Upper lobe of right lung (tissue), 1 donor: ENCODE data around the gene SGCA. TPM values are rescaled to one million over a fixed set of nuclear protein-coding genes. Genes with fewer than 3 reads are reported as not detected.

ENCODE experiments used
- ATAC-seq: fragments of 200-7000 bp; cut with Tn5 transposase; one replicate; pipeline ENCODE4 v1.9.1; 2020; ENCODE audit warnings: mild to moderate bottlenecking, moderate library complexity
- DNase-seq: peaks from one replicate; pipeline ENCODE4 v3.0.0-alpha.2; 2020
- H3K27ac ChIP-seq: fragments of 200-600 bp; one replicate; pipeline ENCODE4 v1.8.0; 2022
- H3K27me3 ChIP-seq: fragments of 200-600 bp; one replicate; pipeline ENCODE4 v1.8.0; 2022; ENCODE audit warnings: mild to moderate bottlenecking
- H3K36me3 ChIP-seq: fragments of 200-600 bp; one replicate; pipeline ENCODE4 v1.8.0; 2022
- H3K4me1 ChIP-seq: fragments of 200-600 bp; one replicate; pipeline ENCODE4 v1.8.0; 2022
- H3K4me3 ChIP-seq: fragments of 200-600 bp; one replicate; pipeline ENCODE4 v1.8.0; 2022; ENCODE audit warnings: mild to moderate bottlenecking
- H3K9me3 ChIP-seq: fragments of 200-600 bp; one replicate; pipeline ENCODE4 v1.8.0; 2022
- intact Hi-C: fragments of 100-400 bp; cut with DNase I; formaldehyde crosslinking; loops from one replicate; pipeline ENCODE4 v1.11.0; 2022
- total RNA-seq: library from RNA; stranded (reverse); fragmentation: NEBNext Ultra II Directional; extraction: Animal tissue kit (Norgen Biotek cat#: 25700); gene quantifications from one replicate; pipeline ENCODE4 v1.2.1, GENCODE V29; 2021
- TF ChIP-seq, protein P1 (sequence below): fragments of 200-600 bp; IDR thresholded peaks from one replicate; pipeline ENCODE4 v1.8.0; 2022; ENCODE audit warnings: antibody characterized with exemption
- donor health status: DM: no; HTN: yes; CAD: no; lungs with severe emphysema.

SGCA gene
- total RNA-seq, 1 donor from 2014 or later: 27.8 TPM

DNA sequence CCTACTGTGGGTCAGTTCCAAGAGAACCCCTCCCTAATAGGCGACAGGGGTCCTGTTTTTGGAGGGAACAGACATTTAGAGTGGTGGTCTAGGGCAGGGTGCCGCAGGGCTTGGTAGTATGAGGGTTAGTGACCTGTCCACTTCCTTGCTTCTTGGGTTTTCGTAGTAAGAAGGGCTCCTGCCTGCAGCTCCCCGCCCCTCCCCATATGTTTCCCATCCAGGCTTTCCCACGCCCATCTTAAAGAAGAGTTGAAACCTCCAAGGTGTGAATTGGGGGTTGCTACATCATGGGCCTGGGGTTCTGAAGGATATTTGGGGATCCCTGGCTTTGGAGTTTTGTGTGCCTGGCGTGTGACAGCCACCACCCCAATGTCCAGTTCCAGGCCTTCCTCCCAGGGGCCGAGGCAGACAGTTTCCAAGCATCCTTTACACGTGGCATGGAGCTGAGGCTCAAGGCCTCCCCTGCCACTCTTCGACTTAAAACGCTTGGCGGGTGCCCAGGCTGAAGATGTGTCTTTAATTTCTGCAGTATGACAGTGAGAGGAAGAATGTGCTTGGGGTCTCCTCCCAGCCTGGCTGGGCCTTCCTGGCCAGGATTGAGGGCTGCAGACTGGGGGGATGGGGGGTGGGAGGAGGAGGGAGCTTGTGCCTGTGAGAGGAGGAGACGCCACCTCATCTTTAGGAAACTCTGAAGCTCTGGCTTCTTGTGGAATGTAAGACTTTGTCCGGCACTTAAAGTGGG, 38.0 kb downstream of the SGCA start:
- DNase-seq: no peak
- H3K27ac ChIP-seq: no peak overlapping the region
- TF ChIP-seq, protein P1, sequence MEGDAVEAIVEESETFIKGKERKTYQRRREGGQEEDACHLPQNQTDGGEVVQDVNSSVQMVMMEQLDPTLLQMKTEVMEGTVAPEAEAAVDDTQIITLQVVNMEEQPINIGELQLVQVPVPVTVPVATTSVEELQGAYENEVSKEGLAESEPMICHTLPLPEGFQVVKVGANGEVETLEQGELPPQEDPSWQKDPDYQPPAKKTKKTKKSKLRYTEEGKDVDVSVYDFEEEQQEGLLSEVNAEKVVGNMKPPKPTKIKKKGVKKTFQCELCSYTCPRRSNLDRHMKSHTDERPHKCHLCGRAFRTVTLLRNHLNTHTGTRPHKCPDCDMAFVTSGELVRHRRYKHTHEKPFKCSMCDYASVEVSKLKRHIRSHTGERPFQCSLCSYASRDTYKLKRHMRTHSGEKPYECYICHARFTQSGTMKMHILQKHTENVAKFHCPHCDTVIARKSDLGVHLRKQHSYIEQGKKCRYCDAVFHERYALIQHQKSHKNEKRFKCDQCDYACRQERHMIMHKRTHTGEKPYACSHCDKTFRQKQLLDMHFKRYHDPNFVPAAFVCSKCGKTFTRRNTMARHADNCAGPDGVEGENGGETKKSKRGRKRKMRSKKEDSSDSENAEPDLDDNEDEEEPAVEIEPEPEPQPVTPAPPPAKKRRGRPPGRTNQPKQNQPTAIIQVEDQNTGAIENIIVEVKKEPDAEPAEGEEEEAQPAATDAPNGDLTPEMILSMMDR: no peak
- no peaks in the 10 kb centered on the region for H3K36me3 ChIP-seq
- intact Hi-C loops: loop anchor here (5.0 kb wide), 2 partner anchors 69 to 94 kb away; partner anchors contain the start of gene TMEM92
- H3K4me3 ChIP-seq: no peak overlapping the region
- H3K27me3 ChIP-seq: peaks cover 13% of the 10 kb centered on the region
- ATAC-seq: no peak
- no peaks in the 10 kb centered on the region for H3K9me3 ChIP-seq
- H3K4me1 ChIP-seq: peaks cover 9% of the 10 kb centered on the region

DNA sequence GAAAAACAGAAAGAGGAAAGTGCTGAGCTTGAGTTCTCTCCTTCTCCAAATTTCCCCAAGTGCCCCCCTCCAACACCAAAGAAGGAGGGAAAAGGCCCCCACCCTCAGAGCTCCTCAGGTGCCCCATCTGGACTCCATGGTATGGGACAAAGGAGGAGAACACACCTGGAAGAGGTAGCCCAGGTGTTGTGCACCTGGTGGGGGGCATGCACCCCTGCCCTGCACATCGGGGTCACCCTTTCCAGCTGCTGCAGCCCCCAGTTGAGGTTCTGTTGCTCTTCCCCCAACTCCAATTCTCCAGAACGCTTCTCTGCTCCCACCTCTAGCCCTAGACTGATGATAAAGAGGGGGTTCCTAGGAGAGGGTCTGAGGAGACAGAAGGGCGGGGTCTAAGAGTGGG, 38.6 kb downstream of the SGCA start:
- peaks cover 13% of the 10 kb centered on the region for H3K27me3 ChIP-seq
- H3K27ac ChIP-seq: no peak overlapping the region
- no peak for DNase-seq

DNA sequence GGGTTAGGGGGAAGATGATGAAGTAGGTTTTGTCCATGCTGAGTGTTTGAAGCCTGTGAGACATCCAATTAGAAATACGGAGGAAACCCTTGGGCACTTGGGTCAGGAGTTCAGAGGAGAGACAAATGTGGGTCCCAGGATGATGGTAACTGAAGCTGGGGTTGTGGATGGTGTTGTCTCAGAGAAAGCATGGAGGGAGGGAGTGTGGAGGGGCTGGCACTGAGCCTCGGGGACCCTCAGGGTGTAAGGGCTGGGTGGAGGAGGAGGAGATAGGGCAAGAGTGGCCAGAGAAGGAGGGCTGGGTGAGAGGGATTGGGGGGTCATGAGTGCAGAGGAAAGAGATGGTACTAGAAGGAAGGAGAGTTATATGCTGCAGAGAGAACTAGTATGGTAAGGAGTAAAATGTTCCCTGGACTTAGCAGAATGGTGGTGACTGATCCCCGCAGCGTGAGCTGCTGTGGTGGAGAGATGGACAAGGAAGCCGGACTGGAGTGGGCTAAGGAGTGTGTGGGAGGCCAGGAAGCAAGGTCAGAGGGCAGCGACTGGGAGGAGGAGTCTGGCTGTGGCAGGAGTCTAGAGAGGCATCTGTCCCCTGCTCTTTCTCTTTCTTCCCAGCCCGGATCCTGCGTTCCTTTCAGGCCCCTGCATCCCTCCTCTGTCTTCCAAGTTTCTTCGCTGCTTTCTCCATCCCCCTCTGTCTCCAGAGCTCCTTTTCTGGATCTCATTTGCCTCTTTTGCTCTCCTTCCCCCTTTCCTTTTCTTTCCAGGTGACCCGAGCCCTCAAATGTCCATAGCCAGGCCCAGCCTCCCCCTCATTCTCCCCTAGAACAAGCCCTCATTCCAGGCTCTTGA, 39.5 kb downstream of the SGCA start:
- peaks cover 13% of the 10 kb centered on the region for H3K27me3 ChIP-seq
- H3K9me3 ChIP-seq: no peaks in the 10 kb centered on the region
- no peaks in the 10 kb centered on the region for H3K36me3 ChIP-seq
- H3K4me3 ChIP-seq: no peak overlapping the region
- intact Hi-C loops: no loop called here
- H3K27ac ChIP-seq: peak overlapping the region; percentile 30
- TF ChIP-seq, protein P1: no peak
- ATAC-seq (peak; percentile 17), DNase-seq (no peak)
- H3K4me1 ChIP-seq: peaks cover 9% of the 10 kb centered on the region

More for the DNA sequence above, 38.6 kb downstream of the SGCA start:
- intact Hi-C loops: loop anchor here (5.0 kb wide), 2 partner anchors 68 to 93 kb away; partner anchors contain the start of gene TMEM92
- Histone ChIP-seq H3K4me1 (peaks cover 3% of the 10 kb centered on the region), H3K9me3 (no peaks in the 10 kb centered on the region), H3K36me3 (no peaks in the 10 kb centered on the region), H3K4me3 (no peak overlapping the region)
- no peak for ATAC-seq
- TF ChIP-seq, protein P1: no peak

- TF ChIP-seq, protein P1: no peak
- intact Hi-C loops: no loop called here
- H3K4me3 ChIP-seq: no peak overlapping the region
- H3K36me3 ChIP-seq: no peaks in the 10 kb centered on the region
- peaks cover 15% of the 10 kb centered on the region for H3K4me1 ChIP-seq
- H3K9me3 ChIP-seq: no peaks in the 10 kb centered on the region
- H3K27me3 ChIP-seq: peaks cover 10% of the 10 kb centered on the region
- DNase-seq: no peak
- ATAC-seq: no peak
- H3K27ac ChIP-seq: peak overlapping the region; percentile 30
These were observed 40.2 kb downstream of the SGCA start for GRCh38 chr17:50205963-50206505.

DNA sequence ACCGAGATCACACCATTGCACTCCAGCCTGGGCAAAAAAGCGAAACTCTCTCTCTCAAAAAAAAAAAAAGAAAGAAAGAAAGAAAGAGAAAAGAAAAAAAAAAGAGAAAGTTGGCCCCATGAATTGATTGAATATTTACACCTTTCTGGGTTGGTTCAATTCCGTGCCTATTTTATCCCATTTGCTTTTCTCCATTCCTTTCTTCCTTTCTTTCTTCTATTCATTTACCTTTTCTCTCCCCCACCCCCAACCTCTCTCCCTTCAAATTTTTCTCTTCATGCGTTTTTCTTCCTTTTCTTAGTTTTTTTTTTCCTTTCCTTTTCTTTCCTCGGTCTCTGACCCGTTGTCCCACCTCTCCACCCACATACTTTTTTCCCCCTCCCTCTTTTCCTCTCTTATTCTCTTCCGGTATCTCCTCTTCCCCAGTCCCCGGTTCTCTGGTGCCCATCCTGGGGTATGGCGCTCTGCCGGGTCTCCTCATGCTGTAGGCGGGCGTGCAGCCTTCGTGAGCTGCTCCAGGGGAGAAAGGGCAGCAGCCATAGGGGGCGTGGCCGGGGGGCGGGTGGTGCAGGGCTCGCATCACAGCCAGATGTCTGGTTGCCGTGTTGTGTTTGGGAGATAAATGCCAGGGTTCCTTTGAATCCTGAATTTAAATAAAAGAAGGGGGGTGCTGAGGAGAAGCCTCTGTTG, 40.9 kb downstream of the SGCA start:
- Histone ChIP-seq H3K4me1 (peaks cover 23% of the 10 kb centered on the region), H3K36me3 (no peaks in the 10 kb centered on the region), H3K9me3 (no peaks in the 10 kb centered on the region), H3K27me3 (peaks cover 3% of the 10 kb centered on the region), H3K27ac (no peak overlapping the region), H3K4me3 (no peak overlapping the region)
- no peak for ATAC-seq
- DNase-seq: no peak
- intact Hi-C loops: no loop called here
- TF ChIP-seq, protein P1: no peak
